Hepatocyte (in vitro differentiated cells): ENCODE measurements around the gene OTOG. TPM values are rescaled to one million over a fixed set of nuclear protein-coding genes. Genes with fewer than 3 reads are reported as not detected.

Source experiments
- DNase-seq: peaks from one replicate; pipeline ENCODE4 v3.0.0-alpha.2; 2016; ENCODE audit warnings: low spot score
- H2AFZ ChIP-seq: fragments of 200-600 bp; sonication (generic); 2 replicates; pipeline ENCODE4 v1.6.0; 2016; ENCODE audit warnings: antibody characterized with exemption, mild to moderate bottlenecking
- H3K27ac ChIP-seq: fragments of 200-600 bp; sonication (generic); 2 replicates; pipeline ENCODE4 v1.5.1; 2016; ENCODE audit warnings: mild to moderate bottlenecking
- H3K27me3 ChIP-seq: fragments of 200-600 bp; sonication (generic); 2 replicates; pipeline ENCODE4 v1.6.1; 2016
- H3K36me3 ChIP-seq: fragments of 200-600 bp; sonication (generic); replicated peaks from 2 replicates; pipeline ENCODE4 v1.5.1; 2016; ENCODE audit warnings: low read depth; ENCODE audit not compliant: insufficient read depth
- H3K4me1 ChIP-seq: fragments of 200-600 bp; sonication (generic); 2 replicates; pipeline ENCODE4 v1.5.1; 2016; ENCODE audit warnings: mild to moderate bottlenecking, moderate library complexity; ENCODE audit not compliant: insufficient read depth
- H3K4me2 ChIP-seq: fragments of 200-600 bp; sonication (generic); 2 replicates; pipeline ENCODE4 v1.6.0; 2016
- H3K4me3 ChIP-seq: fragments of 200-600 bp; sonication (generic); 2 replicates; pipeline ENCODE4 v1.5.1; 2016; ENCODE audit warnings: mild to moderate bottlenecking
- H3K79me2 ChIP-seq: fragments of 200-600 bp; sonication (generic); 2 replicates; pipeline ENCODE4 v1.6.0; 2017; ENCODE audit warnings: mild to moderate bottlenecking
- H3K9me2 ChIP-seq: fragments of 200-600 bp; sonication (generic); replicated peaks from 2 replicates; pipeline ENCODE4 v1.6.0; 2017; ENCODE audit warnings: mild to moderate bottlenecking; ENCODE audit not compliant: insufficient read depth
- H3K9me3 ChIP-seq: fragments of 200-600 bp; sonication (generic); 2 replicates; pipeline ENCODE4 v1.5.1; 2016; ENCODE audit warnings: low read depth, mild to moderate bottlenecking
- H4K20me1 ChIP-seq: fragments of 200-600 bp; sonication (generic); 2 replicates; pipeline ENCODE4 v1.6.0; 2016; ENCODE audit warnings: mild to moderate bottlenecking; ENCODE audit not compliant: insufficient read depth, poor library complexity, severe bottlenecking
- EZH2 ChIP-seq: fragments of 200-600 bp; sonication (generic); IDR thresholded peaks from 2 replicates; pipeline ENCODE4 v1.6.1; 2016; ENCODE audit warnings: antibody characterized with exemption, mild to moderate bottlenecking, borderline replicate concordance
- EZH2phosphoT487 ChIP-seq: fragments of 200-600 bp; sonication (generic); IDR thresholded peaks from one replicate; pipeline ENCODE4 v1.6.1; 2018; ENCODE audit warnings: antibody characterized with exemption, mild to moderate bottlenecking, low read depth, moderate library complexity; ENCODE audit not compliant: unreplicated experiment, severe bottlenecking
- WGBS: methylation state at CpG from one replicate; pipeline ENCODE4 v1.1.6; 2016; ENCODE audit warnings: low lambda C conversion rate; ENCODE audit errors: missing lambda C conversion rate; 5-methylcytosine and 5-hydroxymethylcytosine counted together
- polyA plus RNA-seq: library from polyadenylated mRNA; unstranded; fragments of >200 nt; fragmentation: Nextera tagmentation; extraction: Ambion mirVana; gene quantifications from 2 replicates; pipeline ENCODE4 v1.2.1, GENCODE V29; 2016
- total RNA-seq: library from RNA; depleted of rRNA; stranded (reverse); fragments of >200 nt; gene quantifications from 2 replicates; pipeline ENCODE4 v1.2.3, GENCODE V29; 2014
- TF ChIP-seq, protein P1 (sequence below): fragments of 200-600 bp; sonication (generic); IDR thresholded peaks from 2 replicates; pipeline ENCODE4 v1.5.1; 2016; ENCODE audit warnings: antibody characterized with exemption, mild to moderate bottlenecking; ENCODE audit not compliant: poor library complexity

OTOG gene
- total and polyA plus RNA-seq, 2 experiments from 2014 or later, result 0.27 to 2.0 TPM

DNA sequence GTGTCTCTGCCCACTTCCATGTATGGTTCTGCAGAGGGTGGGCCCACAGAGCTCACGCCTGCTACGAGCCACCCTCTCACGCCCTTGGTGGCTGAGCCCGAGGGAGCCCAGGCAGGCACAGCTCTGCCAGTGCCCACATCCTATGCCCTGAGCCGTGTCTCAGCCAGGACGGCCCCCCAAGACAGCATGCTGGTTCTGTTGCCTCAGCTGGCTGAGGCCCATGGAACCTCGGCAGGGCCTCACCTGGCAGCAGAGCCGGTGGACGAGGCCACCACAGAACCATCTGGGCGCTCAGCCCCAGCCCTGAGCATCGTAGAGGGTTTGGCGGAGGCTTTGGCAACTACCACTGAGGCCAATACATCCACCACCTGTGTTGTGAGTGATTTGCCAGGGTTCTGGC, 64.0 kb downstream of the OTOG start:
- H3K4me1 ChIP-seq, result no peaks in the 10 kb centered on the region
- H3K9me3 ChIP-seq, result no peaks in the 10 kb centered on the region
- H3K9me2 ChIP-seq, result no peaks in the 10 kb centered on the region
- no peaks in the 10 kb centered on the region for H3K36me3 ChIP-seq
- no peak overlapping the region for H3K27ac ChIP-seq
- peaks cover 13% of the 10 kb centered on the region for H3K27me3 ChIP-seq
- DNase-seq, result no peak
- TF ChIP-seq EZH2 (no peak), EZH2phosphoT487 (no peak)
- TF ChIP-seq, protein P1, sequence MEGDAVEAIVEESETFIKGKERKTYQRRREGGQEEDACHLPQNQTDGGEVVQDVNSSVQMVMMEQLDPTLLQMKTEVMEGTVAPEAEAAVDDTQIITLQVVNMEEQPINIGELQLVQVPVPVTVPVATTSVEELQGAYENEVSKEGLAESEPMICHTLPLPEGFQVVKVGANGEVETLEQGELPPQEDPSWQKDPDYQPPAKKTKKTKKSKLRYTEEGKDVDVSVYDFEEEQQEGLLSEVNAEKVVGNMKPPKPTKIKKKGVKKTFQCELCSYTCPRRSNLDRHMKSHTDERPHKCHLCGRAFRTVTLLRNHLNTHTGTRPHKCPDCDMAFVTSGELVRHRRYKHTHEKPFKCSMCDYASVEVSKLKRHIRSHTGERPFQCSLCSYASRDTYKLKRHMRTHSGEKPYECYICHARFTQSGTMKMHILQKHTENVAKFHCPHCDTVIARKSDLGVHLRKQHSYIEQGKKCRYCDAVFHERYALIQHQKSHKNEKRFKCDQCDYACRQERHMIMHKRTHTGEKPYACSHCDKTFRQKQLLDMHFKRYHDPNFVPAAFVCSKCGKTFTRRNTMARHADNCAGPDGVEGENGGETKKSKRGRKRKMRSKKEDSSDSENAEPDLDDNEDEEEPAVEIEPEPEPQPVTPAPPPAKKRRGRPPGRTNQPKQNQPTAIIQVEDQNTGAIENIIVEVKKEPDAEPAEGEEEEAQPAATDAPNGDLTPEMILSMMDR, result no peak
- H3K4me2 ChIP-seq, result no peak overlapping the region
- no peaks in the 10 kb centered on the region for H3K79me2 ChIP-seq
- H4K20me1 ChIP-seq, result no peaks in the 10 kb centered on the region
- 86% methylated on average over 12 of the region's 12 CpGs for whole genome bisulfite sequencing
- no peak overlapping the region for H3K4me3 ChIP-seq
- H2AFZ ChIP-seq, result no peak overlapping the region

DNA sequence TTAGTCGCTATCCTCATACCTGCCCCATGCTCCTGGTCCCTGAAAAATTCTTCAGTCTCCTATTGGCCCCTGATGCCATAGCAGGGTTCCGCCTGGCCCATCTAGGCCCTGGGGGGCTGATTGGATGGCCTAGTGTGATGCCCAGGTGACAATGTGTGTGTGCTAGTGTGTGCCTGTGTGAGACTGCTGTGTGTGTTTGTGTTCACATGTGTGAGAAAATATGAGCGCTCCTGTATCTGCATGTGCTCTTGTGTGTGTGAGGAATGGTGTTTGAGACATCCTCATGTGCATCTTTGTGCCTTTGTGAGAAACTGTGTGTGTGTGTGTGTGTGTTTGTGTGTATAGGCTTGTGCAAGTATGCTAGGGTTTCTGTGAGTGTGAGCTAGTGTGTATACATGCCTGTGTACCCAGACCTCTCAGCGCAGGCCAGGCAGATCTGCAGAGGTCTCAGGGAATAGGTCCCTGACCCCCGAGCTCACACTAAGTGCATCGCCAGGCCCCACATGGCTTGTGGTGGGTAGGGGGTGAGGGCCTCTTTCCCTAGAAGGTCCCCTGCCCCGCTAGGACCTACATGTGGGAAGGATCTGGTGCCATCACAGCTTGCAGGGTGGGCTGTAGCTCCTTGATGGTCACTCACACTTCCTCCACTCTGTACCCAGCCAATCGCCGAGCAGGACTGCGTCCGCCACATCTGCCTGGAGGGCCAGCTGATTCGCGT, 64.6 kb downstream of the OTOG start:
- Histone ChIP-seq H3K36me3 (no peaks in the 10 kb centered on the region), H3K27ac (no peak overlapping the region), H3K9me2 (no peaks in the 10 kb centered on the region), H3K4me1 (no peaks in the 10 kb centered on the region), H4K20me1 (no peaks in the 10 kb centered on the region), H3K27me3 (peaks cover 13% of the 10 kb centered on the region), H3K4me3 (no peak overlapping the region), H3K4me2 (no peak overlapping the region), H3K79me2 (no peaks in the 10 kb centered on the region), H2AFZ (no peak overlapping the region), H3K9me3 (no peaks in the 10 kb centered on the region)
- DNase-seq, result no peak
- WGBS, result 89% methylated on average over 13 of the region's 13 CpGs
- TF ChIP-seq, protein P1, result no peak
- TF ChIP-seq EZH2phosphoT487 (no peak), EZH2 (no peak)

DNA sequence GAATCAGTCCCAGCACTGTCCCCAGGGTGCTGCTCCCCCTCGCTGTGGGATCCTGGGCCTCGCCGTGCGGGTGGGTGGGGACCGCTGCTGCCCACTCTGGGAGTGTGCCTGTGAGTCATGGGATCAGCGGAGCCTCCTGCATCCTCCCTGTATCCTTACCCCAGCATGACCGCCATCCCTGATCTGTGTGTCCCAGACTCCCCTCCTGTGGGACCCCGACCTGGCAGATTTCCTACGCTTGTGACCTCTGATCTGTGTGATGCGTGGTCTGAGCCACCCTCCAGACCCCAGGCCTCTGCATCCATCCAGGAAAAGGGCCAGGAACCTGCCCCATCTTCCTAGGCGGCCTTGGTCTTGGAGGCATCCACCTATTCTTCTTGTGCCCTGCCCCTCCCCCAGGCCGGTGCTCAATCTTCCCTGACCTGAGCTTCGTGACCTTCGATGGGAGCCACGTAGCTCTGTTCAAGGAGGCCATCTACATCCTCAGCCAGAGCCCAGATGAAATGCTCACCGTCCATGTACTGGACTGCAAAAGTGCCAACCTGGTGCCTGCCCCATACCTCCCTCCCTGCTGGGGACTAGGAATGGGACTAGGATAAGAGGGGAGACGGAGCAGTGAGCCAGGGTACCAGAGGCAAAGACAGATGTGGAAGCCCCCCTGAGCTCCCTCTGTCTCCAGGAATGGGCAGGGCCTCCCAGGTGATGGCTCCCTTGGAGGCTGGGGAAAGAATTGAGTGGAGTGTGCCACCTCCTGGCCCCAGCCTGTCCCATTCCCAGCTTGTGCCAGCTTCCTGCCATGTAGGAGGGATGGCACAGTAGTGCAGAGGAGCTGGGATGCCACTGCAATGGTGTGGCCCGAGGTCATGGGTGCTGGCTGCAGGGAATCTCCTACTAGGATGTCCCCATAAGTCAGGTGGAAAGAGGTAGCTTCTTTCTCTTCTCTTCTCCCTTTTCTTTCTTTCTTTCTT, 65.4 kb downstream of the OTOG start:
- Histone ChIP-seq H3K4me2 (no peak overlapping the region), H3K4me3 (no peak overlapping the region), H3K9me3 (no peaks in the 10 kb centered on the region), H3K9me2 (no peaks in the 10 kb centered on the region), H3K4me1 (no peaks in the 10 kb centered on the region), H2AFZ (no peak overlapping the region), H3K36me3 (no peaks in the 10 kb centered on the region), H3K27me3 (peaks cover 13% of the 10 kb centered on the region), H3K79me2 (no peaks in the 10 kb centered on the region), H4K20me1 (no peaks in the 10 kb centered on the region), H3K27ac (no peak overlapping the region)
- no peak for DNase-seq
- TF ChIP-seq EZH2, result no peak
- TF ChIP-seq EZH2phosphoT487, result no peak
- TF ChIP-seq, protein P1, result no peak
- 86% methylated on average over 18 of the region's 18 CpGs for WGBS
